Activated CD4-positive, alpha-beta T cell treated with anti-CD3 and anti-CD28 coated beads for 1 hour (primary cell): ENCODE results near the gene UTF1.

Source experiments
- DNase-seq: peaks from one replicate; pipeline ENCODE4 v3.0.0-alpha.2; 2020

Gene UTF1

DNA sequence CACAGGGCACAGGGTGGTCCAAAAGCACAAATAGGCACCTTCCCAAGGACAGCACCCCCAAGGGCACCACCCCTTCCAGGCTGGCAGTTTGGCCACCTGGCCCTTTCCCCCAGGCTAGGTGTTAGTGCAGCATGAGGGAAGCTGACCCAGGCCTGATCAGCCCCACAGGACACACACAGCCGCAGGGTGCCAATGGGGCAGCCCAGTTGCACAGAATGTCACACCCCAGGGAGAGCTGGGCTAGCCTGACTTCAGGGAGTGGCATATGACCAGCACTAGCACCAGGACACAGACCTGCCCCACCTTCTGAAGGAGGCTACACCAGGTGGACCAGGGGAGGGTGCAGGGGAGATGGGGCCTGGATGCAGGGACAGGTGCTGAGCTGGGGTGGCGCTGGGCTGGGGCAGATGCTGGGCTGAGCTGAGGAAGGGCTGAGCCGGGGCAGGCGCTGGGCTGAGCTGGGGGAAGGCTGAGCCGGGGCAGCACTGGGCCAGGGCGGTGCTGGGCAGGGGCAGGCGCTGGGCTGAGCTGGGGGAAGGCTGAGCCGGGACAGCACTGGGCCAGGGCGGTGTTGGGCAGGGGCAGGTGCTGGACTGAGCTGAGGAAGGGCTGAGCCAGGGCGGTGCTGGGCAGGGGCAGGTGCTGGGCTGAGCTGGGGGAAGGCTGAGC lies 50.5 kb downstream of the UTF1 start:
- no peak for DNase-seq

DNA sequence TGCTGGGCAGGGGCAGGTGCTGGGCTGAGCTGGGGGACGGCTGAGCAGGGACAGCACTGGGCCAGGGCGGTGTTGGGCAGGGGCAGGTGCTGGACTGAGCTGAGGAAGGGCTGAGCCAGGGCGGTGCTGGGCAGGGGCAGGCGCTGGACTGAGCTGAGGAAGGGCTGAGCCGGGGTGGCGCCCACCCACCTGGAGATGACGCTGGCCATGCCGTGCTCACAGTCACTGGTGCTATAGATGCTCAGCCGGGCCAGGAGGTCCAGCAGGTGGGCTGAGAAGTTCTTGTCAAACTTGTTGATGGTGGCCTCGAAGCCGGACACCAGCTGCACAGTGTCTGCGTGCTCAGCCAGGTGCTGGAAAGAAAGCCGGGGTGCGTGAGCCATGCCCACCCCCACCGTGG lies 51.1 kb downstream of the UTF1 start:
- no peak for DNase-seq
